IMR-90 (cell line): Measurements from ENCODE around the gene SLC44A2. TPM values are rescaled to one million over a fixed set of nuclear protein-coding genes. Genes with fewer than 3 reads are reported as not detected.

Experiments
- ATAC-seq: fragments of 200-7000 bp; cut with Tn5 transposase; 2 replicates; pipeline ENCODE4 v1.9.1; 2020; ENCODE audit warnings: low read depth, mild to moderate bottlenecking, moderate library complexity
- BruUV-seq: library from RNA; stranded (reverse); fragments of 400-500 nt; replicated peaks from 2 replicates; lab custom pipeline; 2021; lab: Mats Ljungman, UMichigan
- CTCF ChIA-PET: fragments of 300-600 bp; formaldehyde crosslinking; extraction: SDS; loops from one replicate; lab custom pipeline; 2021; ENCODE audit warnings: antibody characterized with exemption; lab: Yijun Ruan, JAX
- POLR2A ChIA-PET: fragments of 300-600 bp; sonication (Branson Sonifier 250); formaldehyde crosslinking; loops from one replicate; lab custom pipeline; 2022; ENCODE audit warnings: antibody characterized with exemption; ENCODE audit not compliant: unreplicated experiment; lab: Charles Lee
- DNase-seq: peaks from one replicate; pipeline ENCODE4 v3.0.0; 2013
- H2AFZ ChIP-seq: replicated peaks from 2 replicates; pipeline ENCODE3; 2013; ENCODE audit warnings: low read length, mild to moderate bottlenecking; ENCODE audit not compliant: poor library complexity
- H2AK5ac ChIP-seq: 2 replicates; pipeline ENCODE4 v1.6.1; 2013; ENCODE audit warnings: low read depth, low read length, inconsistent platforms
- H2AK9ac ChIP-seq: replicated peaks from 2 replicates; pipeline ENCODE3; 2013; ENCODE audit warnings: mild to moderate bottlenecking, low read depth, low read length, moderate library complexity; ENCODE audit not compliant: poor library complexity
- H2BK120ac ChIP-seq: 2 replicates; pipeline ENCODE4 v1.6.1; 2013; ENCODE audit warnings: low read depth, low read length, inconsistent platforms
- H2BK15ac ChIP-seq: 3 replicates; pipeline ENCODE4 v1.6.1; 2013; ENCODE audit warnings: low read depth, low read length, inconsistent platforms
- H2BK20ac ChIP-seq: 2 replicates; pipeline ENCODE4 v1.6.1; 2013; ENCODE audit warnings: low read depth, mild to moderate bottlenecking, inconsistent platforms, low read length, moderate library complexity
- H2BK5ac ChIP-seq: 2 replicates; pipeline ENCODE4 v1.6.1; 2013; ENCODE audit warnings: mild to moderate bottlenecking, low read depth, low read length, inconsistent platforms; ENCODE audit not compliant: poor library complexity, severe bottlenecking
- H3K14ac ChIP-seq: replicated peaks from 2 replicates; pipeline ENCODE4 v1.6.1; 2013; ENCODE audit warnings: low read depth, low read length, inconsistent platforms
- H3K18ac ChIP-seq: 2 replicates; pipeline ENCODE4 v1.6.1; 2013; ENCODE audit warnings: low read depth, low read length, control low read depth
- H3K23ac ChIP-seq: 2 replicates; pipeline ENCODE4 v1.6.1; 2013; ENCODE audit warnings: low read depth, low read length, inconsistent platforms
- H3K27ac ChIP-seq: 2 replicates; pipeline ENCODE4 v1.5.1; 2013; ENCODE audit warnings: mild to moderate bottlenecking, control low read depth, low read length; ENCODE audit not compliant: insufficient read depth
- H3K27me3 ChIP-seq: 2 replicates; pipeline ENCODE4 v1.6.1; 2013; ENCODE audit warnings: low read length; ENCODE audit not compliant: control insufficient read depth, insufficient read depth
- H3K36me3 ChIP-seq: 2 replicates; pipeline ENCODE4 v1.6.1; 2013; ENCODE audit warnings: low read length, mixed read lengths; ENCODE audit not compliant: control insufficient read depth, insufficient read depth
- H3K4ac ChIP-seq: 2 replicates; pipeline ENCODE4 v1.6.1; 2013; ENCODE audit warnings: low read depth, low read length, inconsistent platforms
- H3K4me1 ChIP-seq: 2 replicates; pipeline ENCODE4 v1.6.1; 2013; ENCODE audit warnings: low read length, mixed read lengths; ENCODE audit not compliant: control insufficient read depth, insufficient read depth
- H3K4me2 ChIP-seq: 2 replicates; pipeline ENCODE4 v1.6.1; 2013; ENCODE audit warnings: low read depth, mild to moderate bottlenecking, control low read depth, low read length, moderate library complexity
- H3K4me3 ChIP-seq: 2 replicates; pipeline ENCODE4 v1.5.1; 2013; ENCODE audit warnings: low read depth, mild to moderate bottlenecking, control low read depth, low read length, moderate library complexity; ENCODE audit not compliant: insufficient read depth
- H3K56ac ChIP-seq: 2 replicates; pipeline ENCODE4 v1.6.1; 2013; ENCODE audit warnings: low read length, inconsistent platforms; ENCODE audit not compliant: insufficient read depth; ENCODE audit errors: extremely low read depth
- H3K79me1 ChIP-seq, 2 experiments: 2 replicates each; pipeline ENCODE4 v1.6.1; 2013; ENCODE audit warnings: low read length in 2 of 2, inconsistent platforms in 1 of 2, low read depth in 1 of 2
- H3K9ac ChIP-seq: 2 replicates; pipeline ENCODE4 v1.6.1; 2013; ENCODE audit warnings: low read depth, low read length, control low read depth
- H3K9me1 ChIP-seq: 2 replicates; pipeline ENCODE4 v1.6.1; 2013; ENCODE audit warnings: low read length, inconsistent platforms; ENCODE audit not compliant: insufficient read depth
- H3K9me3 ChIP-seq: 2 replicates; pipeline ENCODE4 v1.6.1; 2013; ENCODE audit warnings: low read length; ENCODE audit not compliant: control insufficient read depth, insufficient read depth
- H4K20me1 ChIP-seq: 2 replicates; pipeline ENCODE4 v1.6.1; 2013; ENCODE audit warnings: low read length, inconsistent platforms; ENCODE audit not compliant: insufficient read depth
- H4K5ac ChIP-seq: 2 replicates; pipeline ENCODE4 v1.6.1; 2013; ENCODE audit warnings: mild to moderate bottlenecking, low read depth, low read length, control low read depth
- H4K8ac ChIP-seq, 2 experiments: 2 replicates each; pipeline ENCODE4 v1.6.1; 2013; ENCODE audit warnings: low read depth in 2 of 2, low read length in 2 of 2, control low read depth in 1 of 2, inconsistent platforms in 1 of 2
- H4K91ac ChIP-seq: 2 replicates; pipeline ENCODE4 v1.6.1; 2013; ENCODE audit warnings: low read depth, low read length, inconsistent platforms; ENCODE audit not compliant: insufficient read depth
- BHLHE40 ChIP-seq: fragments of 150-350 bp; IDR thresholded peaks from 2 replicates; pipeline ENCODE4 v1.6.1; 2016; ENCODE audit warnings: mild to moderate bottlenecking, low read depth, low read length
- CEBPB ChIP-seq: IDR thresholded peaks from 2 replicates; pipeline ENCODE4 v1.6.1; 2012; ENCODE audit warnings: low read depth, low read length, improper control_type of control experiment
- CHD1 ChIP-seq: IDR thresholded peaks from 2 replicates; pipeline ENCODE4 v1.6.1; 2012; ENCODE audit warnings: low read depth, low read length, improper control_type of control experiment
- CTCF ChIP-seq: conservative IDR thresholded peaks from 2 replicates; pipeline ENCODE4 v1.5.1; 2012; ENCODE audit warnings: mild to moderate bottlenecking, low read depth, low read length, improper control_type of control experiment
- ELK1 ChIP-seq: fragments of 150-350 bp; IDR thresholded peaks from 2 replicates; pipeline ENCODE4 v1.6.1; 2016; ENCODE audit warnings: low read depth, mild to moderate bottlenecking, low read length, moderate library complexity, borderline replicate concordance
- FOS ChIP-seq: fragments of 150-350 bp; IDR thresholded peaks from 2 replicates; pipeline ENCODE4 v1.6.1; 2016; ENCODE audit warnings: low read depth, low read length
- MAFK ChIP-seq: IDR thresholded peaks from 2 replicates; pipeline ENCODE4 v1.6.1; 2012; ENCODE audit warnings: low read depth, low read length, improper control_type of control experiment
- MXI1 ChIP-seq: IDR thresholded peaks from 2 replicates; pipeline ENCODE4 v1.6.1; 2012; ENCODE audit warnings: low read depth, mild to moderate bottlenecking, low read length, moderate library complexity, borderline replicate concordance
- NFE2L2 ChIP-seq: fragments of 150-350 bp; IDR thresholded peaks from 2 replicates; pipeline ENCODE4 v1.6.1; 2016; ENCODE audit warnings: low read depth, mild to moderate bottlenecking, low read length
- POLR2A ChIP-seq: IDR thresholded peaks from 2 replicates; pipeline ENCODE4 v1.6.1; 2012; ENCODE audit warnings: mild to moderate bottlenecking, low read depth, low read length
- RAD21 ChIP-seq: IDR thresholded peaks from 2 replicates; pipeline ENCODE4 v1.6.1; 2012; ENCODE audit warnings: low read length, improper control_type of control experiment
- RCOR1 ChIP-seq: IDR thresholded peaks from 2 replicates; pipeline ENCODE4 v1.6.1; 2012; ENCODE audit warnings: mild to moderate bottlenecking, low read length, improper control_type of control experiment; ENCODE audit not compliant: insufficient replicate concordance
- RFX5 ChIP-seq: IDR thresholded peaks from 2 replicates; pipeline ENCODE4 v1.8.0; 2012; ENCODE audit warnings: low read depth, mild to moderate bottlenecking, low read length, moderate library complexity
- SMC3 ChIP-seq: fragments of 150-350 bp; IDR thresholded peaks from 2 replicates; pipeline ENCODE4 v1.6.1; 2016; ENCODE audit warnings: low read depth, mild to moderate bottlenecking, antibody characterized with exemption, low read length, moderate library complexity
- USF2 ChIP-seq: fragments of 150-350 bp; IDR thresholded peaks from 2 replicates; pipeline ENCODE4 v1.6.1; 2017; ENCODE audit warnings: mild to moderate bottlenecking, antibody characterized with exemption, low read length, low read depth
- WGBS, 2 experiments: methylation state at CpG; one replicate each; pipeline versions ENCODE4 v1.1.5 to v1.1.7; 2013; ENCODE audit warnings: missing lambda C conversion rate in 2 of 2; ENCODE audit not compliant: insufficient read length in 1 of 2; ENCODE audit errors: extremely low coverage in 2 of 2; 5-methylcytosine and 5-hydroxymethylcytosine counted together
- dilution Hi-C: fragments of 300-500 bp; cut with HindIII; formaldehyde crosslinking; loops from one replicate; pipeline ENCODE4 v1.14.3; 2018; ENCODE audit warnings: low sequenced_read_pairs; ENCODE audit not compliant: unreplicated experiment
- in situ Hi-C: fragments of 300-500 bp; cut with MboI; formaldehyde crosslinking; loops from 3 replicates; pipeline ENCODE4 v1.14.3; 2019; ENCODE audit warnings: low sequenced_read_pairs, inconsistent platforms, mixed read lengths
- intact Hi-C: fragments of 100-400 bp; cut with micrococcal nuclease; formaldehyde crosslinking; loops from 2 replicates; pipeline ENCODE4 v1.10.0; 2022
- polyA plus RNA-seq, 3 experiments: library from polyadenylated mRNA; depleted of rRNA; stranded (reverse); fragments of >200 nt; gene quantifications; 2 replicates each; pipeline ENCODE4 v1.2.3, GENCODE V29; 2012; ENCODE audit warnings: low replicate concordance in 1 of 3
- total RNA-seq: library from RNA; depleted of rRNA; stranded (reverse); fragments of >200 nt; gene quantifications from 2 replicates; pipeline ENCODE4 v1.2.3, GENCODE V29; 2012

Gene SLC44A2
- total and polyA plus RNA-seq, 2 of the 4 experiments (the other 2 are of a cell fraction) = 28.5 to 62.9 TPM

GRCh38 chr19:10686661-10687517 lies 61.5 kb downstream of the SLC44A2 start:
- no TSS peak for BruUV-seq
- Histone ChIP-seq H3K23ac (no peak overlapping the region), H3K79me1 (peaks cover 39 to 66% of the 10 kb centered on the region in 2 experiments), H2AFZ (no peak overlapping the region), H3K9me1 (peaks cover 3% of the 10 kb centered on the region; the same call in 1 of the 2 replicates), H4K20me1 (peaks cover 74% of the 10 kb centered on the region), H2AK5ac (no peak overlapping the region), H3K18ac (no peak overlapping the region), H3K4ac (no peak overlapping the region), H3K27ac (no peak overlapping the region), H4K91ac (no peak overlapping the region), H3K4me1 (no peaks in the 10 kb centered on the region), H3K14ac (no peak overlapping the region), H3K4me2 (no peak overlapping the region), H3K56ac (no peak overlapping the region), H3K27me3 (no peaks in the 10 kb centered on the region), H4K5ac (no peak overlapping the region), H2BK5ac (no peak overlapping the region), H2BK120ac (no peak overlapping the region), H3K9me3 (no peaks in the 10 kb centered on the region), H4K8ac (no peak overlapping the region), H3K36me3 (peaks cover 91% of the 10 kb centered on the region), H3K4me3 (no peak overlapping the region), H2AK9ac (peak overlapping the region; percentile 68), H2BK15ac (no peak overlapping the region), H2BK20ac (no peak overlapping the region), H3K9ac (no peak overlapping the region)
- POLR2A ChIA-PET = no interaction called here
- in situ Hi-C loops (no loop called here), dilution Hi-C loops (no loop called here), intact Hi-C loops (no loop called here)
- 93% methylated on average over 10 of the region's 31 CpGs; no CpG with 5 or more reads in 1 of the 2 experiments for WGBS, 2 experiments
- DNase-seq (peak; percentile 28), ATAC-seq (no peak)
- CTCF ChIA-PET = no interaction called here
- TF ChIP-seq SMC3 = no peak
- TF ChIP-seq RCOR1 = no peak
- TF ChIP-seq RAD21 = no peak
- no peak for TF ChIP-seq FOS
- no peak for TF ChIP-seq RFX5
- TF ChIP-seq BHLHE40 = no peak
- no peak for TF ChIP-seq CEBPB
- TF ChIP-seq ELK1 = no peak
- TF ChIP-seq CHD1 = no peak
- no peak for TF ChIP-seq MAFK
- no peak for TF ChIP-seq NFE2L2
- no peak for TF ChIP-seq POLR2A
- no peak for TF ChIP-seq CTCF
- no peak for TF ChIP-seq MXI1
- no peak for TF ChIP-seq USF2
